Activated CD4-positive, alpha-beta T cell treated with anti-CD3 and anti-CD28 coated beads, Interleukin-2, Interleukin-6, amounts not matched to agents 100 ng/mL and 50 ng/mL, durations not matched to agents 16 hours and 8 hours (primary cell): Measurements from ENCODE around the gene SLC9A9.

Source experiments
- DNase-seq: peaks from one replicate; pipeline ENCODE4 v3.0.0-alpha.2; 2020

Gene SLC9A9

DNA sequence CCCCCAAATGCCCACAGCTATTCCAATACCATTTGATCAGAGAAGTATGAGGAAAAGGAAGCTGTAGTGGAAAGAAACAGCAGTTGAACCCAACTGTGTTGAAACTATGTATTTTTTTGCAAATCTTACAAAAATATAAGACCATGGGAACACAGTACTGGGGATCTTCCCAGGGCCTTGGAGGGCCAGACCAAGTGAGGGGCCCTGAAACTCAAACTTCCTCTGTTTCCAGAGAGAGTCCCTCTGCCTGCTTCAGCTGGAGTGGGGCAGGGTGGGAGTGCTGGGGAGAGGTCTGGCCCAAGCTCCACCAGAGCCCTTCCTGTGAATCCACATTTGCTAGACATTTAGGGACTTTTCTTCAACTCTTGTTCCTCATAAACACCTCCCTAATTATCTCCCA is 464.8 kb downstream of the SLC9A9 start:
- DNase-seq: no peak

DNA sequence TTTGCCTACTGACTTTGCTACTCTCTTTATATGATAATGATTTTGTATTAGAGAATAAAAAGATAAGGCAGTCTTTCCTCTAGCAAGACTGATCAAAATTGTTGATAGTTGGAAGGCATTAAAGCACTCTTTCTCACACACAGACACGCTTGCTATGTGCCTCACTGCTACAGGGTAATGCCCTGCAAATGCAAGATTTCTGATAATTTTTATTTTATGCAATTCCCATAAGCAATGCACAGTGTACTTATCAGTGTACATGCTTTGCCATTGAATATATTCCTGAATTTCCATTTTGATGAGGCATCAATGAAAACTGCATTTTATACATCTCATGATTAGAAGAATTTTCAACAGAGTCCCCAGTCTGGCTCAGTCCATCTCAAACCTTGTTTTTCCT is 465.5 kb downstream of the SLC9A9 start:
- no peak for DNase-seq

GRCh38 chr3:143380449-143380848 is 467.8 kb downstream of the SLC9A9 start:
- DNase-seq: no peak

GRCh38 chr3:143375698-143376097 is 472.6 kb downstream of the SLC9A9 start:
- no peak for DNase-seq

- no peak for DNase-seq
Measured at GRCh38 chr3:143367171-143367570, 481.1 kb downstream of the SLC9A9 start.

GRCh38 chr3:143366672-143367071 is 481.6 kb downstream of the SLC9A9 start:
- no peak for DNase-seq

DNA sequence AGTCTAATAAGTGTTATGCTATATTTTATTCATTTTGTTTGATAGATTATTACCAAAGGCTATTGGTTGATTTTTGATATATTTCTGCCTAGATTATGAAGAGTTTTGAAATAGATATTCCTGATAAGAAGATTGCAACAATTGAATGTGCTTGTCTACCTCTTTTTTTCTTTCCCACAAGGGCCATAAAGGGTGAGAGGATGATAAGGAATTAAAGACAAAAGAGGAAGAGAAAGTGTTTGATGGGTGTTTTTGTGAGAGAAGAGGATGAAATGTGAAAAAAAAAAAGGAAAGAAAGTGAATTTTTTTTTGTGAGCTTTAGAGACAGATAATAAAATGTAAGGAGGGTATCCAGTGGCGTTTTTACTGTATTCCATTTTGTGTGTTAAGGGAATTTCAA is 484.3 kb downstream of the SLC9A9 start:
- DNase-seq: no peak

DNA sequence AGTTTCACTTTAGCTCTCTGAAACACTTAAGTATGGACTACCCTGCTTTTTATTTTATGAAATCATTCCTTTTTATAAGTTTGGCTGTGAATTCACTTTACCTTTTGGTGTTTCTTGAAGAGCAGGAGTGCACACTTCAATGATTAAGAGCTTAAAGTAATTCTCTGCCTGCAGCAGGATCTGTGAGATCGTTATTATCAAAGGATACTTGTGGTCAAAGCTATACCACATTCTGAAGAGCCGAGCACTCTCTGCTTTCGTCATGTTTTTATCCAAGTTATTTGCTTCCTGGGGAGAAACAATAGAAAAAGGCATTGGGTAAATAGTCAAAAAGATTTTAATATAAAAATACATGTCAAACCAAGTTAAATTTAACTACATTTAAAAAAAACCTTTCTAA is 485.0 kb downstream of the SLC9A9 start:
- DNase-seq: no peak

DNA sequence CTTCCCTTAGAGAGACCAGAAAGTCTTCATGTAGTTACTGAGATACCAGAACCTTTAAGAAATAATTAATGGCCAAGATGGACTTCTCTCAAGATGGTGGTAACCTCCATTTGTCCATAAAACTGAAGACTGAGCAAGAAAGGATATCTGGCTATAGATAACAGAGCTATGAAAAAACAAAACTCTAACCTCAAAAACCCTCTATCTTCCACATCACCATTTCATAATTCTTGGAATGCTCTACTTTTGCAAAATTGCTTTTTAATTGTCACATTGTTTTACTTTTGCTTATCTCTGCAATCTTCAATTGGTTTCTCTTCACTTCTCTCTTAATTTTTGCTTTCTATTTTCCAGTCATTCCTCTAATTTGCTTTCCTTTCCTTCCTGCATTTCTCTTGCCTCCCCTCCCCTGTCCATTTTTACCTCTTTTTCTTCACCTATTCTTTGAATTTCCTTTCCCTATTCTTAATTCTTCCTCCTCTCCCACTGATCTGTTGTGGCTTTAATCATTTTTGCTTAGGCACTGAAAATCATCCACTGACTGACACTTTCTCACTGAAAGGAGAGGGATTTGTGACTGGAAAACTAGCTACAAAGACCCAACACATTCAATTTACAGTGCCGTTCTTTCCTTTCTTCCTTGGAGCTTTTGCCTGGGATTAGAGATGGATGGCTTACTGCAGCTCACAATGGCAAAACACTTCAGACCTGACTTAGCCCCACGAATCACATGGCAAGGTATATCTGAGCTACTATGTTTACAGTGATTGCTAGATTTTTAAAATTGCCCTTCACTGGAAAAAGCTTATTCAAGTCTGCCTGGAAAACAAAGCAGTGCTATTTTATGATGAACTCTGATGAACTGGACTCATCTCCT is 485.9 kb downstream of the SLC9A9 start:
- no peak for DNase-seq

- DNase-seq: no peak
Measured at GRCh38 chr3:143361589-143361988, 486.7 kb downstream of the SLC9A9 start.

- DNase-seq: no peak
Measured at GRCh38 chr3:143360244-143360643, 488.0 kb downstream of the SLC9A9 start.

- DNase-seq: no peak
Measured at GRCh38 chr3:143358793-143359491, 489.3 kb downstream of the SLC9A9 start.

GRCh38 chr3:143358155-143358792 is 490.0 kb downstream of the SLC9A9 start:
- no peak for DNase-seq

DNA sequence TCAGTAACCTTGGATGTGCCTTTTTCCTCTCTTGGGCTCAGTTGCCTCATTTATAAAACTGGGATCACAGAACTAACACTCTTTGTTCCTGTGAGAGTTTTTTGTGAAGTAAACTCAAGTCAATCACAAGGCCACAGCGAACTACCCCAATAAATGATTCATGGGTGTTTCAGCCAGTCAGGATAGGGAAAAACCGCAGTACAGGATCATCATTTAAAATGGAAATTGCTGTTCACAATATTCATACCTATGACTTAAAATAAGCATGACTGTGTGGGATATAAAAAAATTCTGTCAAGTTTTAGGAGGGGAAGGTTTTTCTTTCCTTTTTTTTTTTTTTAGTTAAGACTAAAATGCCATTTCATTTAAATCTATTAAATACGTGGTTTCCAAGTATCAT is 490.6 kb downstream of the SLC9A9 start:
- DNase-seq: no peak

GRCh38 chr3:143356839-143357238 is 491.4 kb downstream of the SLC9A9 start:
- DNase-seq: no peak

- no peak for DNase-seq
Measured at GRCh38 chr3:143354342-143354741, 493.9 kb downstream of the SLC9A9 start.

DNA sequence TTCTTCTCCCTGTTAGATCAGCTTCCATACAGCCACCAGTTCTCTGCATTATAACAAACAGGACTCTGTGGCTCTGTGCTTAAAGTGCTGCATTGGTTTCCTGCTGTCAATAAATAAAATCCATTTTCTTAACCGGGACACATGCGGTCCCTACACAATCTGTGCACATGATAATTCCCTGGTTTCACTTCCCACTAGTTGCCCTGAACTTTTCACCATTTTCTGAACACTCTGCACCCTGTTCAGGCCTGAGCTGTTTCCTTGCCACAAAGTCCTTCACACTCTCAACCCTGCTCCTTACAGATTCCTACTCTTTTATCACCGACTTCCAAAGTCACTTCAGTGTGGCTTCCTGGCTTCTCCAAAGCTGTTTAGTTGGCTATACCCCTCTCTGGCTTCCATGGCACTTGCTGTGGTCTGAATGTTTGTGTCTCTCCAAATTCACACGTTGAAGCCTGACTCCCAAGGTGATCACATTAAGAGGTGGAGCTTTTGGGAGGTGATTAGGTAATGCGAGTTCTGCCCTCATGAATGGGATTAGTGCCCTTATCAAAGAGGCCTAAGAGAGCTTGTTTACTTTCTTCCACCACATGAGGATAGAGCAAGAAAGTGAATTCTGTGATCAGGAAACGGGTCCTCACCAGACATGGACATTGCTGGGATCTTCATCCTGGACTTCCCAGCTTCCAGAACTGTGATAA is 495.3 kb downstream of the SLC9A9 start:
- no peak for DNase-seq

DNA sequence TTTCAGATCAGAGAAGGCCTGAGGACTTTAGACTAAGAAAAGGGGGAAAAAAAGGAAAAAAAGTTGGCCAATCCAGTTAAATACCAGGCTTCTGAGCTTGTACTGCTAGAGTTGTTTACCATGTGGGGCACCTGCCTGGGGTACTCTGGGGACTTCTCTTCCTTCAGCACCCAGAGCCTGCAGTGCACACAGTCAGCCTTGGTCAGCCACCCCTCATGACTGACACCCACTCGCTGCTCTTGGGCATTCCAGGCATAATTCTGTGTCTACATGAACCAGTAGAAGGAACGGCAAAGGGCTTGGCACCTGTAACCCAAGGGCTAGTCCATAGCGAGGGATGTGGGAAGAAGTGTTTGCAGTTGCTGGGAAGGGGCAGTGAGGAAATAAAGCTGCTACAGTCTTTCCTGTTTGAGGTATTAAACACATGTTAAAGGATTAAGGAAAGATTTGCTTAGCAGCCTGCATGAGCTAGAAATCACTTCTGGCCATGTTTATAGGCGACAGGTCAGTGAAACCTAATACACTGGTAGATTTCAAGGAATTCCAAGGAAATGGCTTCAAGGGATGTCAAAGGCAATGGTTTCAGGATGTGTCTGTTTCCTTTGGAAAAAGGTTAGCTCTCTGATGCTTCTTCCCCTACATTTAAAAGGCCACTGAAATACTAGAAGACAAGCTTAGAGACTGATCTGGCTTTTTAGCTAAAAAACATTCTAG is 496.2 kb downstream of the SLC9A9 start:
- no peak for DNase-seq

- DNase-seq: no peak
Measured at GRCh38 chr3:143351354-143351753, 496.9 kb downstream of the SLC9A9 start.

DNA sequence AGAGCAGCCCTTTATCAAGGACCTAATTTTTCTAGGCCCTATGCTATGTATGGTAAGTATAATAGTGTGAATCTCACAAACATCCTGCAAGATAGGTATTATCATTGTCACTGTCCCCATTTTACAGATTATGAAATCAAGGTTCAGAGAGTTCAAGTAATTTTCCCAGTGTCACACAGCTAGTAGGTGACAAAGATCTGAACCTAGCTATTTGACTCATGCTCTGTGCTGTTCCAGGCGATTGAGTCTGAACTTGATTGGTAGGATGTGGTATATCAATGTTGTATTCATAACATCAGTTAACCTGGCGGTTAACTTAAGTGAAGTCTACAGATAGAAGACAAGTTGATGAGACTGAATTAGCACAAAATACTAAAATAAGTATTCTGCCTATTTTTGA is 498.8 kb downstream of the SLC9A9 start:
- peak; percentile 53 for DNase-seq

DNA sequence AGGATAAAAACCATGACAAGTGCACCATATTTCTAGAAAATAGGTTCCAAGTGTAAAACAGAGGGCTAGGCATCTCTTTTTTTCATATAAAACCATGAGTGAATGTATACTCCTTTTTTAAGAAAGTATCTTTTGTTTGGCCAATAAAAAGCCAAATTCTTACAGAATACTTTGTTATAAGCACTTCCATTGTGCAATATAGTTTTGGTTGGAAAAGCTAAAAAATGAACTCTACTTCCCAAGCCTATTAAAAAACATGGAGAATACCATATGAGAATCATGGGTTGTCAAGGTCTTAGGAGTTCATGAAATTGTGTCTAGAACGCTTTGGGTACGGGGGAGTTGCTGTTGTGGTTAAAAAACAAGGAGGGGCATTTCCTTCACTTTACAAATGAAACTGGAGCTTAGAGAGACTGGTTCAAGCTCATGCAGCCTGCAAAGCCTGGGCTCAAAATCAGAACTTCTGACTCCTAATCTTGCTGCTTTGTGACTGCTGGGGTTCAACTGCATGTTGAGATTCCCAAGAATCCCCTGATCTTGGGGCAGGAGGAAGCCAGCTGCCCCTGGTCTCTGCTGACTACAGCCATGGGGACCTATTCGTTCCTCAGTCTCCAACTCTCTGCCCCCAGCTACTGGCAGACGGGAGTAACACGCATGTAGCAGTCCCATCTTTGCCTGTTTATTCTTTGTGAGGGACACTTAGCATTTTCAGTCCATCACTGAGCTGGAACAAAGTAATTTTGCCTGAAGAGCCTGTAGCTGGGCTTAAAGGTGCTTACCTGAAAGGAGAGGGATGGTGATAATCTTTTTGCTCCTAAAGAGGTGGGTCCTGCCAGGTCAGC is 499.6 kb downstream of the SLC9A9 start:
- peak; percentile 3 for DNase-seq
